Myometrial cell (primary cell): ENCODE results near the gene PRAMEF9. TPM values are rescaled to one million over a fixed set of nuclear protein-coding genes. Genes with fewer than 3 reads are reported as not detected.

Experiments
- total RNA-seq: library from RNA; depleted of rRNA; stranded (reverse); fragments of >200 nt; gene quantifications from 2 replicates; pipeline ENCODE4 v1.2.3, GENCODE V29; 2015

PRAMEF9 gene
- total RNA-seq = not detected in 2 replicates

DNA sequence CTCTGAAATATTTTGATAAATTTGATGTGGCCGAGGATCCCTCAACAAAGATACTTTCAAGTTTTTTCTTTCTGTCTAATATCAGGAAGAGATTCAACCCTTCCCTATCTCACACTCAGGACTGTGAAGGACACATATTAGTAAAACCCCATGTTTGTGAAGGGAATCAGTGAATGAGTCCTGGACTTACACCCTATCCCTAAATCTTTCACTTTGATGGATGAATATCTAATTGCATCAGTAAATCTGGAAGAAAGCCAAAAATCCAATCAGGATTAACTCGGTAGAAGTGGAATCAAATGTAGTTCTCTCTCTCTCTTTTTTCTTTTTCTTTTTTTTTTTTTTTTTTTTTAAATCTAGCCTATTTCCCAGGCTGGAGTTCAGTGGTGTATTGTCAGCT, at the start of gene PRAMEF9:
PRAMEF9 (plus strand) TSS at position 301 of the 400 bp plus-strand sequence. CDS start 3,433 bp downstream, outside the sequence.

DNA sequence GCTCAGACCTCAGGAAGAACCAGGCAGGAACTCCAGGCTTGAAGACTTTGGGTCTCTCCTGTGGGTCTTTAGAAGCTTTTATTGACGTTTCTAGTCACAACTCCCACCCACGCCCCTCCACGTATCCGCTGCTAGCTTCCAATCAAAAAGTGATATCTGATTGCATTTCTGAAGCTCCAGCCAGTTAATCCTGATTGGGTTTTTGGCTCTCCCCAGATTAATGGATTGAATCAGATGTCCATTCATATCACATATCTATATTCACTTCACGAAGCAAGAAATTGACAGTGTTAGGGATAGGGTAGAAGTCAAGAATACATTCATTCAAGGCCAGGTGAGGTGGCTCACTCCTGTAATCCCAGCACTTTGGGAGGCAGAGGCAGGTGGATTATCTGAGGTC, 15.7 kb upstream of the PRAMEF9 start, which contains the start of gene PRAMEF26:
PRAMEF26 (minus strand) TSS at position 101 of the 400 bp plus-strand sequence. CDS start 2,914 bp downstream, outside the sequence.

DNA sequence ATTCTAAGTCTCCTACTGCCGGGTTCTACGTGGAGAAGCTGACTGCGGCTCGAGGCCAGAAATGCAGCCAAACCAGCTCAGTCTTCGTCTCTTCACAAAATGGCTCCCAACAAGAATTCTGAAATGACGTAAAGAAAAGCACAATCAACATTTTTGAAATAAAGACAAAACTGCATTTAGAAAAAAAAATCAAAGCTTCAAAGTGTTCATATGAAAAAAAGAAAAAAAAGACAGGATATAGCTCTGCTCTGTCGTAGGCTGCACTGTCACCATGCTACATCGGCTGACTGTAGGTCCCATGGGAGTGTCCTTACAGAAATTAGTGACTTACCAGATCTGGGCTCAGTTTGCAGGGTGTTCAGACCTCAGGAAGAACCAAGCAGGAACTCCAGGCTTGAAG, 6.1 kb upstream of the PRAMEF9 start, which contains the start of gene HNRNPCL4:
HNRNPCL4 (minus strand) TSS at position 101 of the 400 bp plus-strand sequence. CDS start 164 bp downstream, outside the sequence.

DNA sequence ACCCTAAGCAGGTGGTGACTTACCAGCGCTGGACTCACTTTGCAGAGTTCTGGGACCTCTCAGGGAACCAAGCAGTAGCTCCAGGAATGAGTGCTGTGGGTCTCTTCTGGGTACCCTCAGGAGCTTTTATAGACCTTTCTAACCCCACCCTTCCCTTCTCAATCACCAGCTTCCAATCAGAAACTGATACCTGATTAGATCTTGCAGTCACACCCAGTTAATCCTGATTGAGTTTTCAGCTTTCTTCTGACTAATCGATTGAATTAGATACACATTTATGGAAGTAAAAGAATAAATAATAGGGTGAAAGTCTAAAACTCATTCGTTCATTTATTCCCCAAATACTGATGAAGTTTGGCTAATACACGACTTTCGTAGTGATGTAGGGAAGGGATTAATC, 29.7 kb downstream of the PRAMEF9 start, which contains the start of gene PRAMEF13:
PRAMEF13 (minus strand) TSS at position 101 of the 400 bp plus-strand sequence. CDS start 1,820 bp downstream, outside the sequence.

DNA sequence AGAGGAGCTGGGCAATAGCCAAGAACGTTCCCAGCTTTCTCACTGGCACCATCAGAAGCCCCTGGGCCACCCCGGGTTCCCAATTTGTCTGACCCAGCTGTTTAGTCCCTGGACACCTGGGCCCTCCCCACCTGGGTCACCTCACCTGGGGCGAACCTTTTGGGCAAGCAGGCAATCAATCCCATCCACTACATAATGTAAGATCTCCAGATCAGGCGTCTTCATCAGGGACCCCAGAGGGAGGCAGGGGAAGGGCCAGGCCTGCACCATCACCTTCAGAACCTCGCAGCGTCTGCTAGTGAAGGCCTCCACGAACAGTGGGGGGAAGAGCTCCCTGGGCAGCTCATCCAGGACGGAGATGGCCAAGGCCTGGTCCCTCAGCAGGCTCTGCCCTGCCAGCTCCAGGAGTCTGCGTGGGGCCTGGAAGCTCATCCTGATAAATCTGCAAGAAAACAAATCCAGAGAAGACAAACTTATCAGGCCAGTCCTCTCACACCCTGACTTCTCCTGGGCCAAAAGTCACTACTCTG, 54.1 kb downstream of the PRAMEF9 start, which contains the start of gene PRAMEF18:
PRAMEF18 (minus strand) TSS at position 480 of the 530 bp plus-strand sequence; CDS start at position 432, 48 bp downstream.

Other genes starting within 250 kb of the PRAMEF9 start
- gene PRAMEF6, start 224.3 kb upstream of the PRAMEF9 start, total RNA-seq = not detected in 2 replicates
- gene PRAMEF27, start 115.3 kb upstream of the PRAMEF9 start, total RNA-seq = not detected in 2 replicates
- gene HNRNPCL3, start 111.1 kb upstream of the PRAMEF9 start, total RNA-seq = not detected in 2 replicates
- gene PRAMEF25, start 101.1 kb upstream of the PRAMEF9 start, total RNA-seq = not detected in 2 replicates
- not detected in 2 replicates for gene HNRNPCL2, start 55.0 kb upstream of the PRAMEF9 start, total RNA-seq
- not detected in 2 replicates for gene PRAMEF26, start 15.8 kb upstream of the PRAMEF9 start, total RNA-seq
- not detected in 2 replicates for gene HNRNPCL4, start 6.2 kb upstream of the PRAMEF9 start, total RNA-seq
- gene PRAMEF13, start 29.6 kb downstream of the PRAMEF9 start, total RNA-seq = not detected in 2 replicates
- not detected in 2 replicates for gene PRAMEF18, start 54.3 kb downstream of the PRAMEF9 start, total RNA-seq
- gene PRAMEF5, start 82.3 kb downstream of the PRAMEF9 start, total RNA-seq = not detected in 2 replicates
- gene PRAMEF8, start 113.3 kb downstream of the PRAMEF9 start, total RNA-seq = not detected in 2 replicates
- not detected in 2 replicates for gene PRAMEF33, start 131.7 kb downstream of the PRAMEF9 start, total RNA-seq
- gene PRAMEF15, start 143.7 kb downstream of the PRAMEF9 start, total RNA-seq = not detected in 2 replicates
- gene PRAMEF14, start 175.3 kb downstream of the PRAMEF9 start, total RNA-seq = not detected in 2 replicates
- gene PRAMEF19, start 200.1 kb downstream of the PRAMEF9 start, total RNA-seq = not detected in 2 replicates
- not detected in 2 replicates for gene PRAMEF17, start 217.8 kb downstream of the PRAMEF9 start, total RNA-seq
- gene PRAMEF20, start 238.6 kb downstream of the PRAMEF9 start, total RNA-seq = not detected in 2 replicates